ENCODE measurements around the gene EFHC1. TPM values are rescaled to one million over a fixed set of nuclear protein-coding genes. Genes with fewer than 3 reads are reported as not detected.

The EFHC1 gene
- total RNA-seq, 1 experiment from 2014 or later, result 13.2 TPM

DNA sequence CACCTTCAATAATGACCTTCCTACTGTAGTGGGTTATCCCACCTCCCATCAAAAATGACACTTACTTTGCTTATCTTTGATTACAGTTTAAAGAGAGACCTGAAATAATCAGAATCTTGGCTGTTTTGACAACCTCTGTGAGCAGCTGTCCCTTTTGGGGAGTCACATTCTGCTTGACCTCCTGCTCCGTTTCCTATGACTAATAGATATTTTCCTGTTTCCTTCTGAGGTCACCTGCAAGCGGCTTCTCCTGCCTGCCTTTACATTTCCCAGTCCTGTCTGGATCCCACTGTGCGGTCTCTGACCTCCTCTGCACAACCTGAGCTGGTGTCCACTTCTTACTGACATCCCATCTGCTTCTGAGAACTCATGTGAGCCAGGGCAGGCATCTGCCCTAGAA, 102.5 kb downstream of the EFHC1 start:
- no peak overlapping the region for H3K56ac ChIP-seq (ENCODE audit: insufficient read length, low read depth, low read length)
- H4K8ac ChIP-seq (replicated peaks; ENCODE audit: insufficient read length, low read depth, low read length), result no peak overlapping the region
- no peak overlapping the region for H4K91ac ChIP-seq (ENCODE audit: insufficient read length, low read depth, low read length)
- H3K79me2 ChIP-seq (ENCODE audit: insufficient read depth, low read length), result peaks cover 2% of the 10 kb centered on the region; the same call in 1 of the 2 replicates
- H2BK5ac ChIP-seq (ENCODE audit: insufficient read length, low read length), result no peak overlapping the region
- no peak overlapping the region for H2AFZ ChIP-seq (ENCODE audit: low read length)
- DNase-seq, result no peak
- no peak overlapping the region for H2BK12ac ChIP-seq (ENCODE audit: insufficient read length, low read depth, low read length)
- no peak overlapping the region for H4K5ac ChIP-seq (ENCODE audit: insufficient read length, low read depth, low read length)
- Mint-ChIP-seq H3K36me3 (ENCODE audit: insufficient read depth in 1 of 3, low read depth in 3 of 3) (peaks cover 0 to 6% (median 0%) of the 10 kb centered on the region in 3 experiments; a peak in 2 of 7 replicates), H3K4me3 (no peak overlapping the region), H3K4me1 (peaks cover 20 to 30% of the 10 kb centered on the region in 2 experiments), H3K9me3 (no peaks in the 10 kb centered on the region), H3K27ac (peak overlapping the region; percentile 46 to 68 (median 67); a peak in 3 of 7 replicates), H3K27me3 (ENCODE audit: low read depth) (no peaks in the 10 kb centered on the region)
- H3K4me2 ChIP-seq (ENCODE audit: insufficient read depth, insufficient read length, low read length), result no peak overlapping the region
- no peak overlapping the region for H2BK20ac ChIP-seq (ENCODE audit: low read depth, low read length, poor library complexity, severe bottlenecking)
- TF ChIP-seq, protein P1, sequence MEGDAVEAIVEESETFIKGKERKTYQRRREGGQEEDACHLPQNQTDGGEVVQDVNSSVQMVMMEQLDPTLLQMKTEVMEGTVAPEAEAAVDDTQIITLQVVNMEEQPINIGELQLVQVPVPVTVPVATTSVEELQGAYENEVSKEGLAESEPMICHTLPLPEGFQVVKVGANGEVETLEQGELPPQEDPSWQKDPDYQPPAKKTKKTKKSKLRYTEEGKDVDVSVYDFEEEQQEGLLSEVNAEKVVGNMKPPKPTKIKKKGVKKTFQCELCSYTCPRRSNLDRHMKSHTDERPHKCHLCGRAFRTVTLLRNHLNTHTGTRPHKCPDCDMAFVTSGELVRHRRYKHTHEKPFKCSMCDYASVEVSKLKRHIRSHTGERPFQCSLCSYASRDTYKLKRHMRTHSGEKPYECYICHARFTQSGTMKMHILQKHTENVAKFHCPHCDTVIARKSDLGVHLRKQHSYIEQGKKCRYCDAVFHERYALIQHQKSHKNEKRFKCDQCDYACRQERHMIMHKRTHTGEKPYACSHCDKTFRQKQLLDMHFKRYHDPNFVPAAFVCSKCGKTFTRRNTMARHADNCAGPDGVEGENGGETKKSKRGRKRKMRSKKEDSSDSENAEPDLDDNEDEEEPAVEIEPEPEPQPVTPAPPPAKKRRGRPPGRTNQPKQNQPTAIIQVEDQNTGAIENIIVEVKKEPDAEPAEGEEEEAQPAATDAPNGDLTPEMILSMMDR (conservative IDR thresholded peaks at IDR 0.05), result no peak
- H3K9me3 ChIP-seq (ENCODE audit: control insufficient read depth, low read depth, low read length), result no peaks in the 10 kb centered on the region
- no peak overlapping the region for H2BK15ac ChIP-seq (ENCODE audit: low read depth, low read length)
- H2AK5ac ChIP-seq (ENCODE audit: insufficient read length, low read length), result no peak overlapping the region
- no peak overlapping the region for H2BK120ac ChIP-seq (ENCODE audit: low read depth, low read length, poor library complexity, severe bottlenecking)
- no peak overlapping the region for H3K9ac ChIP-seq (ENCODE audit: extremely low read depth, insufficient read length, low read length)
- no peaks in the 10 kb centered on the region for H4K20me1 ChIP-seq (ENCODE audit: control insufficient read depth, insufficient read depth, insufficient read length)
- no peaks in the 10 kb centered on the region for H3K79me1 ChIP-seq (ENCODE audit: insufficient read depth, low read depth, low read length, poor library complexity, severe bottlenecking)
- no peak overlapping the region for H3K23ac ChIP-seq (ENCODE audit: insufficient read length, low read depth, low read length)
- no peaks in the 10 kb centered on the region; the same call in 1 of the 2 replicates for H3K4me1 ChIP-seq (ENCODE audit: insufficient read depth, low read length)
- H3T11ph ChIP-seq (ENCODE audit: low read length), result no peak overlapping the region
- H3K23me2 ChIP-seq (ENCODE audit: insufficient read length, low read depth, low read length, poor library complexity, severe bottlenecking), result no peaks in the 10 kb centered on the region
- H3K27me3 ChIP-seq (ENCODE audit: insufficient read depth, low read length), result no peaks in the 10 kb centered on the region
- no CpG with 5 or more reads among the region's 3 CpGs for WGBS (ENCODE audit: extremely low coverage, insufficient read length, low lambda C conversion rate)
- H3K14ac ChIP-seq (ENCODE audit: insufficient read depth, low read length), result no peak overlapping the region
- no peak overlapping the region for H3K27ac ChIP-seq (ENCODE audit: insufficient read length, low read depth, low read length)
- H3K4ac ChIP-seq (ENCODE audit: low read depth, low read length), result no peak overlapping the region
- no peak overlapping the region for H3K18ac ChIP-seq (ENCODE audit: insufficient read length, low read depth, low read length)

All from H9 (cell line).